Natural killer cell (primary cell): ENCODE results near the gene TMCO6. TPM values are rescaled to one million over a fixed set of nuclear protein-coding genes. Genes with fewer than 3 reads are reported as not detected.

Source experiments
- ATAC-seq, 3 donors: fragments of 150-1000 bp in 2 of 3; fragments of 200-7000 bp in 1 of 3; cut with Tn5 transposase; 1 replicate in 1 of 3; 2 replicates in 2 of 3; pipeline ENCODE4 v1.10.0; 2021; ENCODE audit warnings: mild to moderate bottlenecking in 2 of 3, moderate library complexity in 2 of 3
- DNase-seq, 2 donors: peaks; one replicate each; pipeline versions ENCODE4 v3.0.0 to v3.0.0-alpha.2; 2013 to 2021; ENCODE audit warnings: mixed read lengths in 1 of 2
- H3K27ac ChIP-seq: one replicate; pipeline ENCODE4 v1.5.1; 2013; ENCODE audit warnings: mild to moderate bottlenecking, low read length
- H3K27me3 ChIP-seq: one replicate; pipeline ENCODE4 v1.6.1; 2013; ENCODE audit warnings: low read length; ENCODE audit not compliant: control insufficient read depth, insufficient read depth
- H3K36me3 ChIP-seq: one replicate; pipeline ENCODE4 v1.6.1; 2013; ENCODE audit warnings: low read length; ENCODE audit not compliant: control insufficient read depth, insufficient read depth
- H3K4me1 ChIP-seq: one replicate; pipeline ENCODE4 v1.6.1; 2013; ENCODE audit warnings: low read length; ENCODE audit not compliant: control insufficient read depth, insufficient read depth
- H3K4me3 ChIP-seq: one replicate; pipeline ENCODE4 v1.5.1; 2013; ENCODE audit warnings: low read length
- H3K9me3 ChIP-seq: one replicate; pipeline ENCODE4 v1.6.1; 2013; ENCODE audit warnings: low read length; ENCODE audit not compliant: control insufficient read depth, insufficient read depth
- H3K27ac Mint-ChIP-seq, 2 donors: one replicate each; pipeline ENCODE4 v1.8.0; 2022; ENCODE audit warnings: mild to moderate bottlenecking in 2 of 2, mixed read lengths in 2 of 2, moderate library complexity in 1 of 2
- H3K27me3 Mint-ChIP-seq, 2 donors: one replicate each; pipeline ENCODE4 v1.8.0; 2022; ENCODE audit warnings: low read depth in 2 of 2, mixed read lengths in 2 of 2
- H3K36me3 Mint-ChIP-seq: one replicate; pipeline ENCODE4 v1.8.0; 2022; ENCODE audit warnings: mixed read lengths
- H3K4me1 Mint-ChIP-seq, 2 donors: one replicate each; pipeline ENCODE4 v1.8.0; 2022; ENCODE audit warnings: mixed read lengths in 2 of 2
- H3K4me3 Mint-ChIP-seq: one replicate; pipeline ENCODE4 v1.8.0; 2022; ENCODE audit warnings: mild to moderate bottlenecking, moderate library complexity, mixed read lengths
- H3K9me3 Mint-ChIP-seq, 2 donors: one replicate each; pipeline ENCODE4 v1.8.0; 2022; ENCODE audit warnings: mixed read lengths in 2 of 2
- CTCF ChIP-seq: fragments of 200-600 bp; IDR thresholded peaks from one replicate; pipeline ENCODE4 v1.8.0; 2022; ENCODE audit warnings: antibody characterized with exemption
- WGBS: methylation state at CpG from one replicate; pipeline ENCODE4 v1.1.7; 2013; ENCODE audit warnings: missing lambda C conversion rate; ENCODE audit not compliant: insufficient coverage; 5-methylcytosine and 5-hydroxymethylcytosine counted together
- intact Hi-C: fragments of 100-400 bp; cut with micrococcal nuclease; formaldehyde crosslinking; loops from one replicate; pipeline ENCODE4 v1.14.2; 2022
- total RNA-seq, 4 donors: library from RNA; stranded (reverse); fragments of 120-200 nt in 1 of 4; gene quantifications; one replicate each; pipeline versions ENCODE4 v1.2.3 to v1.2.4, GENCODE V29; 2013 to 2022

TMCO6 gene
- total RNA-seq, 3 donors from 2014 or later (not counting 1 experiment from before 2014, with no cell fraction given): 17.9 to 19.5 (median 18.8) TPM

- no peak overlapping the region for H3K4me3 ChIP-seq
- peaks cover 7% of the 10 kb centered on the region for H3K4me1 ChIP-seq
- Mint-ChIP-seq H3K4me3 (no peak overlapping the region), H3K4me1 (no peaks in the 10 kb centered on the region), H3K9me3 (no peaks in the 10 kb centered on the region), H3K36me3 (no peaks in the 10 kb centered on the region), H3K27me3 (peaks cover 0 to 2% of the 10 kb centered on the region in 2 donors), H3K27ac (no peak overlapping the region)
- WGBS: 80% methylated on average over 6 of the region's 6 CpGs
- ATAC-seq: no peak
- no peak for DNase-seq
- no peak for TF ChIP-seq CTCF
- intact Hi-C loops: no loop called here
- H3K36me3 ChIP-seq: no peaks in the 10 kb centered on the region
- no peak overlapping the region for H3K27ac ChIP-seq
- no peaks in the 10 kb centered on the region for H3K9me3 ChIP-seq
- H3K27me3 ChIP-seq: no peaks in the 10 kb centered on the region
Observed at GRCh38 chr5:140594169-140594568, 45.1 kb upstream of the TMCO6 start.

GRCh38 chr5:140595538-140596300 is 43.5 kb upstream of the TMCO6 start:
- Mint-ChIP-seq H3K4me1 (no peaks in the 10 kb centered on the region), H3K36me3 (no peaks in the 10 kb centered on the region), H3K4me3 (no peak overlapping the region), H3K9me3 (no peaks in the 10 kb centered on the region), H3K27me3 (peaks cover 0 to 2% of the 10 kb centered on the region in 2 donors), H3K27ac (no peak overlapping the region)
- ATAC-seq (peak in 1 of 3 donors; percentile 56), DNase-seq (no peak)
- no peak for TF ChIP-seq CTCF
- Histone ChIP-seq H3K27ac (peak overlapping the region; percentile 2), H3K36me3 (no peaks in the 10 kb centered on the region), H3K4me3 (no peak overlapping the region), H3K27me3 (no peaks in the 10 kb centered on the region), H3K9me3 (no peaks in the 10 kb centered on the region), H3K4me1 (peaks cover 7% of the 10 kb centered on the region)
- intact Hi-C loops: no loop called here
- WGBS: 49% methylated on average over 4 of the region's 5 CpGs

DNA sequence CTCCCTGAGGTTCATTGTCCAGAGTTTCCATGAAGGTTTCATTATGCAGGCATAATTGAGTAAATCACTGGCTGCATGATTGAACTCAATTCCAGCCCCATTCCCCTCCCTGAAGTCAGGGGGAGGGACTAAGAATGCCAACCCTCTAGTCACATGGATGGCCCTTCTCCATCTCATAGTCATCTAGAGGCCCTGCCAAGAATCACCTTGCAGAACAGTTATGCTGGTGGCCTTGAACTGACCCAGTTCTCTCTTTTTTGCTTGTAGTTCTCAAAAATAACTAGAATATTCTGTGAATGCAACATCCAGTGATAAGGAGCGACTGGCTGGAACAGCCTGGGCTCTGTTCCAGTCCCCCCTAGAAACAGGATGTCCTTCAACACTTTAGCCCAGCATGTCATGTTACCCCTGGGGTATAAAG is 42.9 kb upstream of the TMCO6 start:
- no peak overlapping the region for H3K4me3 Mint-ChIP-seq
- Histone ChIP-seq H3K4me3 (no peak overlapping the region), H3K27me3 (no peaks in the 10 kb centered on the region), H3K27ac (no peak overlapping the region), H3K9me3 (no peaks in the 10 kb centered on the region), H3K4me1 (peaks cover 7% of the 10 kb centered on the region), H3K36me3 (no peaks in the 10 kb centered on the region)
- ATAC-seq (no peak), DNase-seq (no peak)
- H3K27me3 Mint-ChIP-seq: peaks cover 0 to 2% of the 10 kb centered on the region in 2 donors
- H3K9me3 Mint-ChIP-seq: no peaks in the 10 kb centered on the region
- H3K36me3 Mint-ChIP-seq: no peaks in the 10 kb centered on the region
- WGBS: 95% methylated on average over 1 of the region's 1 CpG
- intact Hi-C loops: no loop called here
- no peaks in the 10 kb centered on the region for H3K4me1 Mint-ChIP-seq
- no peak for TF ChIP-seq CTCF
- H3K27ac Mint-ChIP-seq: no peak overlapping the region

DNA sequence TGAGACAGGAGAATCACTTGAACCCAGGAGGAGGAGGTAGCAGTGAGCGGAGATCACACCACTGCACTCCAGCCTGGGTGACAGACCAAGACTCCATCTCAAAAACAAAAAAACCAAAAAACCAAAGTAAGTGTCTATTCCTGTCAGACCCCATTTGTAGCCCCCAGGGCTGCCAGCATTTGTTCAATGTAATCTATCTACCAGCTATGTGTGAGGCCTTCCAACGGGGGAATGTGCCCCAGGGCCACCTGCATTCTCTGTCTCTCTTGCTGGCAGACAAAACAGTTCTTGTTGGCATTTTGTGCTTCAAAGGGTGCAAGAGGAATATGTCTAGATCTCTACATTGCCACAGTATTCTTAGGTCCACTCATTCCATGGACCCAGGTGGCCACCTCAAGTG is 40.4 kb upstream of the TMCO6 start:
- WGBS: 71% methylated on average over 2 of the region's 2 CpGs
- Mint-ChIP-seq H3K4me3 (no peak overlapping the region), H3K4me1 (no peaks in the 10 kb centered on the region), H3K27me3 (peaks cover 0 to 2% of the 10 kb centered on the region in 2 donors), H3K27ac (no peak overlapping the region), H3K36me3 (no peaks in the 10 kb centered on the region), H3K9me3 (no peaks in the 10 kb centered on the region)
- Histone ChIP-seq H3K27me3 (no peaks in the 10 kb centered on the region), H3K4me3 (no peak overlapping the region), H3K4me1 (peaks cover 7% of the 10 kb centered on the region), H3K9me3 (no peaks in the 10 kb centered on the region), H3K27ac (no peak overlapping the region), H3K36me3 (no peaks in the 10 kb centered on the region)
- no peak for TF ChIP-seq CTCF
- intact Hi-C loops: no loop called here
- ATAC-seq (no peak), DNase-seq (no peak)
